ENCODE measurements around the gene USP20.
A peak's percentile ranks its signal among the peaks of the same experiment; 100 is the strongest.

The USP20 gene

GRCh38 chr9:129802833-129803675 is 32.2 kb upstream of the USP20 start, which contains the start of gene TOR1B:
Gene TOR1B (plus strand): TSS chr9:129803184. CDS start chr9:129803213, 29 bp downstream.
- peak within 1 kb of the TSS; percentile 79 for H3K4me3 ChIP-seq (ENCODE audit: low read depth, low read length)
- TF ChIP-seq CTCF (IDR thresholded peaks at IDR 0.05; ENCODE audit: low read depth, low read length) = no peak

GRCh38 chr9:129803676-129804060 is 31.6 kb upstream of the USP20 start:
- H3K4me3 ChIP-seq (ENCODE audit: low read depth, low read length) = peak overlapping the region; percentile 79
- no peak for TF ChIP-seq CTCF (IDR thresholded peaks at IDR 0.05; ENCODE audit: low read depth, low read length)

- no peak for TF ChIP-seq CTCF (IDR thresholded peaks at IDR 0.05; ENCODE audit: low read depth, low read length)
- H3K4me3 ChIP-seq (ENCODE audit: low read depth, low read length) = no peak overlapping the region
Measured at GRCh38 chr9:129806061-129806460, 29.2 kb upstream of the USP20 start.

- TF ChIP-seq CTCF (IDR thresholded peaks at IDR 0.05; ENCODE audit: low read depth, low read length) = no peak
- no peak overlapping the region for H3K4me3 ChIP-seq (ENCODE audit: low read depth, low read length)
Measured at GRCh38 chr9:129809346-129809745, 25.9 kb upstream of the USP20 start.

GRCh38 chr9:129810116-129810515 is 25.1 kb upstream of the USP20 start:
- no peak overlapping the region for H3K4me3 ChIP-seq (ENCODE audit: low read depth, low read length)
- TF ChIP-seq CTCF (IDR thresholded peaks at IDR 0.05; ENCODE audit: low read depth, low read length) = no peak

- H3K4me3 ChIP-seq (ENCODE audit: low read depth, low read length) = no peak overlapping the region
- no peak for TF ChIP-seq CTCF (IDR thresholded peaks at IDR 0.05; ENCODE audit: low read depth, low read length)
Measured at GRCh38 chr9:129810788-129811187, 24.5 kb upstream of the USP20 start.

- TF ChIP-seq CTCF (IDR thresholded peaks at IDR 0.05; ENCODE audit: low read depth, low read length) = no peak
- no peak overlapping the region for H3K4me3 ChIP-seq (ENCODE audit: low read depth, low read length)
Measured at GRCh38 chr9:129811967-129812363, 23.3 kb upstream of the USP20 start.
